Measurements from ENCODE around the gene SARS1.

Gene SARS1

GRCh38 chr1:109250454-109251276 lies 36.9 kb downstream of the SARS1 start:
- no peak for DNase-seq (ENCODE audit: low read depth)

- no peak for DNase-seq (ENCODE audit: low read depth)
These were observed 37.8 kb downstream of the SARS1 start for GRCh38 chr1:109251277-109252166.

- no peak for DNase-seq (ENCODE audit: low read depth)
These were observed 38.6 kb downstream of the SARS1 start for GRCh38 chr1:109252167-109252892.

- no peak for DNase-seq (ENCODE audit: low read depth)
These were observed 39.4 kb downstream of the SARS1 start for GRCh38 chr1:109252893-109253802.

- no peak for DNase-seq (ENCODE audit: low read depth)
These were observed 40.3 kb downstream of the SARS1 start for GRCh38 chr1:109253803-109254620.

GRCh38 chr1:109254621-109255096 lies 40.9 kb downstream of the SARS1 start:
- DNase-seq (ENCODE audit: low read depth) = peak; percentile 40

- DNase-seq (ENCODE audit: low read depth) = no peak
These were observed 41.5 kb downstream of the SARS1 start for GRCh38 chr1:109255097-109255651.

- DNase-seq (ENCODE audit: low read depth) = no peak
These were observed 42.0 kb downstream of the SARS1 start for GRCh38 chr1:109255678-109256077.

GRCh38 chr1:109256085-109256484 lies 42.4 kb downstream of the SARS1 start:
- DNase-seq (ENCODE audit: low read depth) = no peak

GRCh38 chr1:109256971-109257681 lies 43.4 kb downstream of the SARS1 start:
- DNase-seq (ENCODE audit: low read depth) = no peak

- no peak for DNase-seq (ENCODE audit: low read depth)
These were observed 44.1 kb downstream of the SARS1 start for GRCh38 chr1:109257682-109258421.

- DNase-seq (ENCODE audit: low read depth) = no peak
These were observed 45.1 kb downstream of the SARS1 start for GRCh38 chr1:109258481-109259466.

GRCh38 chr1:109259674-109260557 lies 46.2 kb downstream of the SARS1 start:
- DNase-seq (ENCODE audit: low read depth) = no peak

- no peak for DNase-seq (ENCODE audit: low read depth)
These were observed 47.3 kb downstream of the SARS1 start for GRCh38 chr1:109261006-109261405.

GRCh38 chr1:109261578-109261977 lies 47.9 kb downstream of the SARS1 start:
- no peak for DNase-seq (ENCODE audit: low read depth)

Measured in CMK (cell line).